Naive thymus-derived CD4-positive, alpha-beta T cell (primary cell): ENCODE data around the gene RAD21L1. TPM values are rescaled to one million over a fixed set of nuclear protein-coding genes. Genes with fewer than 3 reads are reported as not detected.

Source experiments
- ATAC-seq: fragments of 150-1000 bp; cut with Tn5 transposase; 2 replicates; pipeline ENCODE4 v1.10.0; 2021; ENCODE audit warnings: mild to moderate bottlenecking, moderate library complexity
- CTCF ChIA-PET: fragments of 350-600 bp; sonication (Branson Sonifier 250); formaldehyde crosslinking; loops from one replicate; lab custom pipeline; 2021; ENCODE audit warnings: antibody characterized with exemption; lab: Charles Lee
- POLR2A ChIA-PET: fragments of 350-600 bp; sonication (Branson Sonifier 250); formaldehyde crosslinking; loops from one replicate; lab custom pipeline; 2021; ENCODE audit warnings: antibody characterized with exemption, inconsistent platforms; lab: Charles Lee
- DNase-seq, 9 donors: peaks; one replicate each; pipeline versions ENCODE4 v3.0.0 to v3.0.0-alpha.2; 2020 to 2022; ENCODE audit warnings: mixed read lengths in 1 of 9
- H3K27ac ChIP-seq: one replicate; pipeline ENCODE4 v1.7.0; 2013; ENCODE audit warnings: mild to moderate bottlenecking, low read depth, low read length, moderate library complexity
- H3K27me3 ChIP-seq, 2 donors: one replicate each; pipeline ENCODE4 v1.7.0; 2013; ENCODE audit warnings: low read length in 2 of 2, mild to moderate bottlenecking in 2 of 2, moderate library complexity in 2 of 2; ENCODE audit not compliant: control insufficient read depth in 2 of 2, insufficient read depth in 2 of 2
- H3K36me3 ChIP-seq, 3 experiments: 1 replicate in 2 of 3; 2 replicates in 1 of 3; pipeline ENCODE4 v1.7.0; 2013; ENCODE audit warnings: low read length in 3 of 3, mild to moderate bottlenecking in 3 of 3, moderate library complexity in 1 of 3; ENCODE audit not compliant: insufficient read depth in 3 of 3, control insufficient read depth in 2 of 3
- H3K4me1 ChIP-seq, 2 donors: one replicate each; pipeline ENCODE4 v1.7.0; 2013; ENCODE audit warnings: low read length in 2 of 2, mild to moderate bottlenecking in 2 of 2, moderate library complexity in 1 of 2; ENCODE audit not compliant: control insufficient read depth in 2 of 2, insufficient read depth in 2 of 2
- H3K4me3 ChIP-seq: 2 replicates; pipeline ENCODE4 v1.7.0; 2013; ENCODE audit warnings: mild to moderate bottlenecking, low read length
- H3K9me3 ChIP-seq, 3 experiments: 1 replicate in 2 of 3; 2 replicates in 1 of 3; pipeline ENCODE4 v1.7.0; 2013; ENCODE audit warnings: low read length in 3 of 3; ENCODE audit not compliant: control insufficient read depth in 2 of 3
- H3K27ac Mint-ChIP-seq, 9 donors: one replicate each; pipeline ENCODE4 v1.8.0; 2020 to 2022; ENCODE audit warnings: mixed read lengths in 9 of 9, mild to moderate bottlenecking in 8 of 9, moderate library complexity in 5 of 9, inconsistent platforms in 2 of 9
- H3K27me3 Mint-ChIP-seq, 5 donors: one replicate each; pipeline ENCODE4 v1.8.0; 2021 to 2022; ENCODE audit warnings: mixed read lengths in 5 of 5, mild to moderate bottlenecking in 1 of 5
- H3K36me3 Mint-ChIP-seq, 5 donors: one replicate each; pipeline ENCODE4 v1.8.0; 2020 to 2022; ENCODE audit warnings: mixed read lengths in 5 of 5, mild to moderate bottlenecking in 3 of 5, inconsistent platforms in 1 of 5
- H3K4me1 Mint-ChIP-seq, 7 donors: one replicate each; pipeline ENCODE4 v1.8.0; 2020 to 2022; ENCODE audit warnings: mixed read lengths in 7 of 7, mild to moderate bottlenecking in 3 of 7, inconsistent platforms in 1 of 7
- H3K4me3 Mint-ChIP-seq, 10 donors: one replicate each; pipeline ENCODE4 v1.8.0; 2020 to 2022; ENCODE audit warnings: mild to moderate bottlenecking in 10 of 10, mixed read lengths in 10 of 10, moderate library complexity in 6 of 10, inconsistent platforms in 2 of 10
- H3K9me3 Mint-ChIP-seq, 11 donors: one replicate each; pipeline ENCODE4 v1.8.0; 2020 to 2022; ENCODE audit warnings: mixed read lengths in 11 of 11, mild to moderate bottlenecking in 4 of 11, inconsistent platforms in 1 of 11, moderate library complexity in 1 of 11
- intact Hi-C, 2 donors: fragments of 100-400 bp; cut with micrococcal nuclease; formaldehyde crosslinking; loops; one replicate each; pipeline ENCODE4 v1.15.1; 2023
- polyA plus RNA-seq, 2 donors: library from polyadenylated mRNA; unstranded; fragments of 300-500 nt; fragmentation: Illumina TruSeq; gene quantifications; one replicate each; pipeline ENCODE4 v1.2.3, GENCODE V29; 2021
- total RNA-seq, 6 experiments: library from RNA in 5 of 6; stranded (reverse) in 5 of 6; gene quantifications; 1 replicate in 5 of 6; 2 replicates in 1 of 6; pipeline ENCODE4 v1.2.3 and lab custom pipeline; 2021 to 2026

Gene RAD21L1
- total RNA-seq, result under 1 TPM in 3 of 5 experiments, not detected in 2; 0.58 to 0.81 (median 0.64) TPM
- polyA plus RNA-seq, result under 1 TPM in 1 of 2 donors, not detected in 1; 0.48 TPM
- not detected for total RNA-seq (lab: John Stamatoyannopoulos, UW)

DNA sequence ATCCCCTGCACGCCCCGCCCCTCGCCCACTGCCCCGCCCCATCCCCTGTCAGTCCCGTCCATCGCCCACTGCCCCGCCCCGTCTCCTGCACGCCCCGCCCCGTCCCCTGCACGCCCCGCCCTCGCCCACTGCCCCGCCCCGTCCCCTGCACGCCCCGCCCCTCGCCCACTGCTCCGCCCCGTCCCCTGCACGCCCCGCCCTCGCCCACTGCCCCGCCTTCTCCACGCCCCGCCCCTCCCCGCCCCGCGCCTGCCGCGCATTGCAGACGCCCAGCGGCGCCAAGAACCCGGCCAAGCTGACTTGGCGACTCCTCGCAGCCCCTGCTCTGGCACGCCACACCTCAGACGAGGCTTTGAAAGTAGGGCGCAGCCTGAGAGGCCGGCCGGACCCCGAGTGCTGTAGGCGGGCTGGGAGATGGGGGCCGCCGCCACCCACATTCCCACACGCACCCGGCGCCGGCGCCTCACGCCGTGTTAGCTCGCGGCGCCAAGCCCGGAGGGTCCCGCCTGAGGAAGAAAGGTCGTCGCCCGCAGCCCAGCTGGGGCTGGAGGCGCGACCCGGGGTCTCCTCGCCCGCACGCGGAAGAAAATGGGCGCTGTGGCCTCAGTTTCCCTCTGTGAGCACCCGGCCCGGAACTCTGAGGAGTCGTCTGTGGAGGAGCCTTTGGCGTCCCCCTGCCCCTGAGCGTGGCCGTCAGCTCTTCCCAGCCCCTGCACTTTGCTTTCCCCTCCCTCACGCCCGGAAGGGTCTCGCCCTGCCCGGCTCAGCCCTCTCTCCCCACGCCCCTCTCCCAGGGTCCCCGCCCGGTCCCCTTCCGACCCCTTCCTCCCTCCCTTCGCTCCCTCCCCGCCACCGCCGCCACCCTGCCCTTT lies at the start of gene RAD21L1:
RAD21L1 (plus strand) TSS at position 262 of the 872 bp plus-strand sequence. CDS start 2,410 bp downstream, outside the sequence.
- H3K4me1 Mint-ChIP-seq, result peaks cover 0 to 21% (median 14%) of the 10 kb centered on the region in 7 donors
- ChIA-PET POLR2A (interaction anchor here (0.8 to 1.4 kb wide), 9 partner anchors 11 to 241 kb away, joined by 3 to 8 read pairs (median 4); no protein-coding TSS in a partner anchor), CTCF (interaction anchor here (0.8 to 2.7 kb wide), 3 partner anchors 17 to 116 kb away, joined by 3 to 7 read pairs (median 3); no protein-coding TSS in a partner anchor)
- intact Hi-C loops, result loop anchor here (1.0 to 10.0 kb wide), 20 partner anchors 9 to 1426 kb away; partner anchors contain the start of genes FKBP1A (in 2 of the 2), NSFL1C (in 2 of the 2), PSMF1 (in 2 of the 2) and FAM110A (in 1 of the 2)
- peaks cover 0 to 4% (median 0%) of the 10 kb centered on the region in 5 donors for H3K36me3 Mint-ChIP-seq
- H3K36me3 ChIP-seq, result peaks cover 0 to 5% (median 0%) of the 10 kb centered on the region in 3 experiments
- ATAC-seq (peak; percentile 96), DNase-seq (peak; percentile 55 to 83 (median 66))
- peaks cover 8 to 12% of the 10 kb centered on the region in 2 donors for H3K4me1 ChIP-seq
- H3K9me3 ChIP-seq, result no peaks in the 10 kb centered on the region
- peak within 1 kb of the TSS; percentile 82 to 92 (median 87) for H3K4me3 Mint-ChIP-seq
- peak within 1 kb of the TSS; percentile 73 for H3K27ac ChIP-seq
- H3K9me3 Mint-ChIP-seq, result peaks cover 0 to 14% (median 4%) of the 10 kb centered on the region in 11 donors
- peak within 1 kb of the TSS in 8 of 9 donors; percentile 34 to 90 (median 81) for H3K27ac Mint-ChIP-seq
- H3K27me3 Mint-ChIP-seq, result peaks cover 0 to 65% (median 16%) of the 10 kb centered on the region in 5 donors
- peak within 1 kb of the TSS; percentile 76 for H3K4me3 ChIP-seq
- peaks cover 0 to 11% of the 10 kb centered on the region in 2 donors for H3K27me3 ChIP-seq

GRCh38 chr20:1177680-1178079 lies 48.2 kb upstream of the RAD21L1 start:
- peak overlapping the region in 1 of 9 donors; percentile 47 for H3K27ac Mint-ChIP-seq
- Histone ChIP-seq H3K36me3 (peaks cover 0 to 29% (median 0%) of the 10 kb centered on the region in 3 experiments), H3K4me1 (no peaks in the 10 kb centered on the region), H3K9me3 (no peaks in the 10 kb centered on the region), H3K27ac (no peak overlapping the region), H3K27me3 (no peaks in the 10 kb centered on the region), H3K4me3 (no peak overlapping the region)
- CTCF ChIA-PET, result no interaction called here
- ATAC-seq (no peak), DNase-seq (no peak)
- H3K36me3 Mint-ChIP-seq, result peaks cover 4 to 27% (median 14%) of the 10 kb centered on the region in 5 donors
- H3K4me3 Mint-ChIP-seq, result no peak overlapping the region
- POLR2A ChIA-PET, result no interaction called here
- H3K27me3 Mint-ChIP-seq, result peaks cover 0 to 5% (median 0%) of the 10 kb centered on the region in 5 donors
- intact Hi-C loops, result no loop called here
- no peaks in the 10 kb centered on the region for H3K4me1 Mint-ChIP-seq
- no peaks in the 10 kb centered on the region for H3K9me3 Mint-ChIP-seq

DNA sequence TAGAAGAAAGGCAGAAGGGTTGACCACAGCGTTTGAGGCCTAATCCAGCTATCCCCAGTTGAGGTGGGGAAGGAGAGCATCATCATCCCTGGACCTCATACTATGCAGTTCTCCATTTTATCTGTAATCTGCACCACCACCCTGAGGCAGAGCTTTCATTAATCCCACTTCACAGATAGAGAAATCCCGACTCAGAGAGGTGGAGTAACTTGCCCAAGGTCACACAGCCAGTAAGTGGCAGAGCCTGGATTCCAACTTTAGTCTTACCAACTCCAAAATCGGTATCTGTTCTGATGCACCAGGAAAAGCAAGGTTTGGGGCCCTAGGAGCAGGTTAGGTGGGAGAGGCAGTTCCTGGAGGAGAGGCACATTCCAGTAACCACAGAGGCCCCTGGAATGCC lies 47.7 kb upstream of the RAD21L1 start:
- ATAC-seq, result no peak
- CTCF ChIA-PET, result no interaction called here

GRCh38 chr20:1178623-1179022 lies 47.2 kb upstream of the RAD21L1 start:
- no peak for DNase-seq
- intact Hi-C loops, result no loop called here
- ChIA-PET CTCF (interaction anchor here (0.6 to 0.7 kb wide), 2 partner anchors 9 to 34 kb away, joined by 3 read pairs; no protein-coding TSS in a partner anchor), POLR2A (interaction anchor here (0.7 kb wide), 1 partner anchor 54 kb away, joined by 4 read pairs; no protein-coding TSS in a partner anchor)
- Histone ChIP-seq H3K4me3 (no peak overlapping the region), H3K27ac (no peak overlapping the region), H3K9me3 (no peaks in the 10 kb centered on the region), H3K27me3 (no peaks in the 10 kb centered on the region), H3K36me3 (peaks cover 0 to 20% (median 0%) of the 10 kb centered on the region in 3 experiments), H3K4me1 (no peaks in the 10 kb centered on the region)
- Mint-ChIP-seq H3K9me3 (no peaks in the 10 kb centered on the region), H3K27ac (no peak overlapping the region), H3K4me1 (peaks cover 0 to 4% (median 0%) of the 10 kb centered on the region in 7 donors), H3K36me3 (peaks cover 4 to 18% (median 5%) of the 10 kb centered on the region in 5 donors), H3K4me3 (no peak overlapping the region), H3K27me3 (peaks cover 3 to 14% (median 9%) of the 10 kb centered on the region in 5 donors)
- no peak for ATAC-seq

More for the DNA sequence above, 47.7 kb upstream of the RAD21L1 start:
- Mint-ChIP-seq H3K36me3 (peaks cover 4 to 22% (median 10%) of the 10 kb centered on the region in 5 donors), H3K27me3 (peaks cover 0 to 9% (median 4%) of the 10 kb centered on the region in 5 donors), H3K4me1 (no peaks in the 10 kb centered on the region), H3K27ac (no peak overlapping the region), H3K4me3 (no peak overlapping the region), H3K9me3 (no peaks in the 10 kb centered on the region)
- peaks cover 0 to 25% (median 0%) of the 10 kb centered on the region in 3 experiments for H3K36me3 ChIP-seq
- no peaks in the 10 kb centered on the region for H3K9me3 ChIP-seq
- no peaks in the 10 kb centered on the region for H3K4me1 ChIP-seq
- H3K27me3 ChIP-seq, result no peaks in the 10 kb centered on the region
- H3K27ac ChIP-seq, result no peak overlapping the region
- POLR2A ChIA-PET, result no interaction called here
- intact Hi-C loops, result no loop called here
- no peak overlapping the region for H3K4me3 ChIP-seq
- no peak for DNase-seq

- intact Hi-C loops, result no loop called here
- H3K4me1 Mint-ChIP-seq, result peaks cover 7 to 10% (median 9%) of the 10 kb centered on the region in 7 donors
- no peak overlapping the region for H3K27ac Mint-ChIP-seq
- CTCF ChIA-PET, result no interaction called here
- H3K27me3 Mint-ChIP-seq, result peaks cover 14 to 27% (median 21%) of the 10 kb centered on the region in 5 donors
- no peaks in the 10 kb centered on the region for H3K9me3 Mint-ChIP-seq
- H3K36me3 Mint-ChIP-seq, result peaks cover 0 to 7% (median 5%) of the 10 kb centered on the region in 5 donors
- Histone ChIP-seq H3K36me3 (peaks cover 0 to 4% (median 0%) of the 10 kb centered on the region in 3 experiments), H3K4me1 (no peaks in the 10 kb centered on the region), H3K9me3 (no peaks in the 10 kb centered on the region), H3K27me3 (no peaks in the 10 kb centered on the region), H3K4me3 (no peak overlapping the region), H3K27ac (no peak overlapping the region)
- POLR2A ChIA-PET, result no interaction called here
- no peak overlapping the region for H3K4me3 Mint-ChIP-seq
- no peak for ATAC-seq
- DNase-seq, result no peak
These were observed 44.9 kb upstream of the RAD21L1 start for GRCh38 chr20:1180949-1181348.

- Histone ChIP-seq H3K27me3 (peaks cover 0 to 1% of the 10 kb centered on the region in 2 donors), H3K4me1 (no peaks in the 10 kb centered on the region), H3K36me3 (no peaks in the 10 kb centered on the region), H3K4me3 (no peak overlapping the region), H3K27ac (no peak overlapping the region), H3K9me3 (no peaks in the 10 kb centered on the region)
- ATAC-seq, result no peak
- Mint-ChIP-seq H3K9me3 (no peaks in the 10 kb centered on the region), H3K27ac (no peak overlapping the region), H3K36me3 (peaks cover 0 to 5% (median 0%) of the 10 kb centered on the region in 5 donors), H3K27me3 (peaks cover 14 to 32% (median 25%) of the 10 kb centered on the region in 5 donors), H3K4me1 (peaks cover 7 to 13% (median 11%) of the 10 kb centered on the region in 7 donors), H3K4me3 (no peak overlapping the region)
- ChIA-PET CTCF (no interaction called here), POLR2A (no interaction called here)
- intact Hi-C loops, result no loop called here
- no peak for DNase-seq
These were observed 43.7 kb upstream of the RAD21L1 start for GRCh38 chr20:1182106-1182505.
